Hepatic stellate cell (primary cell): ENCODE data around the gene LPAR2.
"Not testable (repeated sequence)": the region's sequence is repeated elsewhere in the genome, so short reads cannot be mapped to it uniquely, and the experiment has no call there.

ENCODE experiments used
- DNase-seq: peaks from one replicate; pipeline ENCODE4 v3.0.0; 2011; ENCODE audit warnings: low spot score

The LPAR2 gene

GRCh38 chr19:19627621-19628500, at the start of gene LPAR2:
TSS of gene LPAR2 (minus strand) at chr19:19628220. CDS start at chr19:19627275, 945 bp downstream.
- DNase-seq: no peak

- no peak for DNase-seq
These were observed 49.6 kb upstream of the LPAR2 start for GRCh38 chr19:19677579-19677978.

GRCh38 chr19:19674315-19674714, 46.3 kb upstream of the LPAR2 start:
- no peak for DNase-seq

GRCh38 chr19:19672816-19673215, 44.8 kb upstream of the LPAR2 start:
- DNase-seq: no peak

- peak; percentile 13 for DNase-seq
These were observed 42.1 kb upstream of the LPAR2 start for GRCh38 chr19:19670070-19670551.

- DNase-seq: peak; percentile 96
These were observed 40.4 kb upstream of the LPAR2 start, which contains the start of gene ZNF101 for GRCh38 chr19:19668230-19669012. TSS of gene ZNF101 (plus strand) at chr19:19668839. CDS start at chr19:19668964, 125 bp downstream.

- not testable (repeated sequence) for DNase-seq
These were observed 37.5 kb upstream of the LPAR2 start for GRCh38 chr19:19665420-19665948.

GRCh38 chr19:19663256-19664120, 35.5 kb upstream of the LPAR2 start, which contains the start of gene ATP13A1:
TSS of gene ATP13A1 (minus strand) at chr19:19663676. CDS start at chr19:19663666, 10 bp downstream.
- peak; percentile 94 for DNase-seq

GRCh38 chr19:19662871-19663255, 34.8 kb upstream of the LPAR2 start:
- DNase-seq: peak; percentile 29

GRCh38 chr19:19662344-19662743, 34.3 kb upstream of the LPAR2 start:
- DNase-seq: no peak

- peak; percentile 14 for DNase-seq
These were observed 33.7 kb upstream of the LPAR2 start for GRCh38 chr19:19661675-19662251.

GRCh38 chr19:19661141-19661674, 33.2 kb upstream of the LPAR2 start:
- no peak for DNase-seq

GRCh38 chr19:19659646-19660245, 31.7 kb upstream of the LPAR2 start:
- DNase-seq: no peak

- peak; percentile 2 for DNase-seq
These were observed 29.4 kb upstream of the LPAR2 start for GRCh38 chr19:19657397-19657783.

GRCh38 chr19:19656451-19657396, 28.7 kb upstream of the LPAR2 start:
- peak; percentile 3 for DNase-seq

GRCh38 chr19:19655641-19656343, 27.8 kb upstream of the LPAR2 start:
- DNase-seq: peak; percentile 2

- DNase-seq: peak; percentile 3
These were observed 27.1 kb upstream of the LPAR2 start for GRCh38 chr19:19655051-19655594.

GRCh38 chr19:19654441-19654840, 26.4 kb upstream of the LPAR2 start:
- no peak for DNase-seq
